H1 (cell line): ENCODE data around the gene CUBN. TPM values are rescaled to one million over a fixed set of nuclear protein-coding genes. Genes with fewer than 3 reads are reported as not detected.

Experiments used
- GTF2F1 ChIP-seq: IDR thresholded peaks from 2 replicates; pipeline ENCODE4 v1.6.1; 2012; ENCODE audit warnings: low read depth, low read length, improper control_type of control experiment, borderline replicate concordance
- NRF1 ChIP-seq: IDR thresholded peaks from 2 replicates; pipeline ENCODE4 v1.6.1; 2011; ENCODE audit warnings: mild to moderate bottlenecking, low read depth, low read length, improper control_type of control experiment
- polyA plus RNA-seq, 7 experiments: library from polyadenylated mRNA; depleted of rRNA in 3 of 7; stranded (reverse) in 5 of 7; unstranded in 2 of 7; fragments of >200 nt in 5 of 7; fragments of 200-250 nt in 2 of 7; gene quantifications; 1 replicate in 5 of 7; 2 replicates in 1 of 7; 4 replicates in 1 of 7; pipeline versions ENCODE4 v1.2.1 to v1.2.3, GENCODE V29; 2011 to 2013; ENCODE audit warnings: missing spikeins in 2 of 7, mixed read lengths in 2 of 7
- total RNA-seq: library from RNA; stranded (reverse); fragmentation: NEBNext Ultra II Directional; extraction: Animal tissue kit (Norgen Biotek cat#: 25700); gene quantifications from 2 replicates; pipeline ENCODE4 v1.2.1, GENCODE V29; 2021

CUBN gene
- total and polyA plus RNA-seq, 2 of the 8 experiments (the other 6 are each of a cell fraction or from before 2014, with no cell fraction given) = 0.04 to 0.08 TPM

GRCh38 chr10:17162828-17163227, 33.2 kb upstream of the CUBN start (continued):
- TF ChIP-seq GTF2F1 (no peak), NRF1 (no peak)
- TF ChIP-seq, all 59 proteins: peak for 0
